ENCODE data around the gene DUOX1. TPM values are rescaled to one million over a fixed set of nuclear protein-coding genes. Genes with fewer than 3 reads are reported as not detected.

The DUOX1 gene
- total RNA-seq, 1 donor from 2014 or later = 0.11 TPM

GRCh38 chr15:45187894-45188830 lies 58.4 kb downstream of the DUOX1 start, which contains the start of gene SHF:
TSS of gene SHF (minus strand) at chr15:45187966. CDS start at chr15:45187951, 15 bp downstream.
- ATAC-seq (ENCODE audit: low read depth) = peak; percentile 78
- intact Hi-C loops (cut with micrococcal nuclease) = loop anchor here (1.0 kb wide), 2 partner anchors 10 to 21 kb away; no protein-coding TSS in a partner anchor
- POLR2A ChIA-PET = interaction anchor here (0.6 to 2.9 kb wide), 8 partner anchors 8 to 267 kb away, joined by 3 to 48 read pairs (median 5); a partner anchor contains a TSS

DNA sequence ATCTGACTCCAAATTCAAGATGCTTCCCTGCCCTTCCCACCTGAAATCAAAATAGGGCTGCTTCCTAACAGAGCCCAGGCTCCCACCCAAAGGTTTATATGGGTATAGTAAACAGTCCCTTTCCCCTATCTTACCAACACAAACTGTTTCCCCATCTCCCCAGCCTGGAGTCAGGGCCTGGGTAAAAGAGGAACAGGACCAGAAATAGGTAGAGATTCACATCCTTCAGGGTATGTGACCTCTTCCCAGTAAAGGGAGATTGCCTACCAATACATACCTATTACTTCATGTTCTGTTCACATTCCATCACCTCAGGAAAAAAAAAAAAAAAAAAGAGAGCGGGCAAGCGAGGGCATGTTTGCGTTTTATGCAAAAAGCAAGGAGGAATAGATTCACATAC lies 67.7 kb downstream of the DUOX1 start:
- Mint-ChIP-seq H3K27me3 (no peaks in the 10 kb centered on the region), H3K4me1 (peaks cover 9% of the 10 kb centered on the region), H3K36me3 (ENCODE audit: low read depth) (peaks cover 13% of the 10 kb centered on the region), H3K27ac (peak overlapping the region; percentile 53), H3K4me3 (peak overlapping the region; percentile 70), H3K9me3 (no peaks in the 10 kb centered on the region)
- TF ChIP-seq, protein P1, sequence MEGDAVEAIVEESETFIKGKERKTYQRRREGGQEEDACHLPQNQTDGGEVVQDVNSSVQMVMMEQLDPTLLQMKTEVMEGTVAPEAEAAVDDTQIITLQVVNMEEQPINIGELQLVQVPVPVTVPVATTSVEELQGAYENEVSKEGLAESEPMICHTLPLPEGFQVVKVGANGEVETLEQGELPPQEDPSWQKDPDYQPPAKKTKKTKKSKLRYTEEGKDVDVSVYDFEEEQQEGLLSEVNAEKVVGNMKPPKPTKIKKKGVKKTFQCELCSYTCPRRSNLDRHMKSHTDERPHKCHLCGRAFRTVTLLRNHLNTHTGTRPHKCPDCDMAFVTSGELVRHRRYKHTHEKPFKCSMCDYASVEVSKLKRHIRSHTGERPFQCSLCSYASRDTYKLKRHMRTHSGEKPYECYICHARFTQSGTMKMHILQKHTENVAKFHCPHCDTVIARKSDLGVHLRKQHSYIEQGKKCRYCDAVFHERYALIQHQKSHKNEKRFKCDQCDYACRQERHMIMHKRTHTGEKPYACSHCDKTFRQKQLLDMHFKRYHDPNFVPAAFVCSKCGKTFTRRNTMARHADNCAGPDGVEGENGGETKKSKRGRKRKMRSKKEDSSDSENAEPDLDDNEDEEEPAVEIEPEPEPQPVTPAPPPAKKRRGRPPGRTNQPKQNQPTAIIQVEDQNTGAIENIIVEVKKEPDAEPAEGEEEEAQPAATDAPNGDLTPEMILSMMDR (IDR thresholded peaks at IDR 0.05) = no peak
- ATAC-seq (ENCODE audit: low read depth) (no peak), DNase-seq (no peak)
- ChIA-PET POLR2A (interaction anchor here (0.7 to 3.8 kb wide), 8 partner anchors 8 to 469 kb away, joined by 4 to 24 read pairs (median 8); partner anchors contain the start of gene SHF), CTCF (interaction anchor here (0.9 to 1.4 kb wide), 8 partner anchors 10 to 202 kb away, joined by 3 to 9 read pairs (median 4); partner anchors contain the start of gene SHF)
- intact Hi-C loops (cut with micrococcal nuclease) = loop anchor here (5.0 kb wide), 1 partner anchor 150 kb away; no protein-coding TSS in a partner anchor

More at GRCh38 chr15:45187894-45188830, 58.4 kb downstream of the DUOX1 start, which contains the start of gene SHF:
- TF ChIP-seq, protein P1 (IDR thresholded peaks at IDR 0.05) = no peak
- Mint-ChIP-seq H3K4me3 (peak within 1 kb of the TSS; percentile 89), H3K9me3 (no peaks in the 10 kb centered on the region), H3K27me3 (peaks cover 2% of the 10 kb centered on the region), H3K4me1 (peaks cover 15% of the 10 kb centered on the region), H3K27ac (peak within 1 kb of the TSS; percentile 82), H3K36me3 (ENCODE audit: low read depth) (peaks cover 5% of the 10 kb centered on the region)
- CTCF ChIA-PET = interaction anchor here (1.0 to 1.3 kb wide), 3 partner anchors 10 to 25 kb away, joined by 3 to 6 read pairs (median 4); no protein-coding TSS in a partner anchor
- peak; percentile 55 for DNase-seq

GRCh38 chr15:45198337-45199135 lies 68.7 kb downstream of the DUOX1 start:
- Mint-ChIP-seq H3K4me1 (peaks cover 10% of the 10 kb centered on the region), H3K36me3 (ENCODE audit: low read depth) (peaks cover 13% of the 10 kb centered on the region), H3K27ac (no peak overlapping the region), H3K9me3 (no peaks in the 10 kb centered on the region), H3K4me3 (no peak overlapping the region), H3K27me3 (no peaks in the 10 kb centered on the region)
- peak; percentile 88 for DNase-seq
- ATAC-seq (ENCODE audit: low read depth) = peak; percentile 66
- TF ChIP-seq, protein P1 (IDR thresholded peaks at IDR 0.05) = no peak
- intact Hi-C loops (cut with micrococcal nuclease) = loop anchor here (1.0 to 5.0 kb wide), 6 partner anchors 10 to 771 kb away; partner anchors contain the start of genes CTDSPL2 and SQOR
- CTCF ChIA-PET = interaction anchor here (0.9 to 1.4 kb wide), 10 partner anchors 11 to 201 kb away, joined by 3 to 9 read pairs (median 4); partner anchors contain the start of gene SHF
- POLR2A ChIA-PET = interaction anchor here (0.7 to 4.7 kb wide), 13 partner anchors 8 to 470 kb away, joined by 3 to 53 read pairs (median 12); partner anchors contain the start of genes BLOC1S6 and SHF

DNA sequence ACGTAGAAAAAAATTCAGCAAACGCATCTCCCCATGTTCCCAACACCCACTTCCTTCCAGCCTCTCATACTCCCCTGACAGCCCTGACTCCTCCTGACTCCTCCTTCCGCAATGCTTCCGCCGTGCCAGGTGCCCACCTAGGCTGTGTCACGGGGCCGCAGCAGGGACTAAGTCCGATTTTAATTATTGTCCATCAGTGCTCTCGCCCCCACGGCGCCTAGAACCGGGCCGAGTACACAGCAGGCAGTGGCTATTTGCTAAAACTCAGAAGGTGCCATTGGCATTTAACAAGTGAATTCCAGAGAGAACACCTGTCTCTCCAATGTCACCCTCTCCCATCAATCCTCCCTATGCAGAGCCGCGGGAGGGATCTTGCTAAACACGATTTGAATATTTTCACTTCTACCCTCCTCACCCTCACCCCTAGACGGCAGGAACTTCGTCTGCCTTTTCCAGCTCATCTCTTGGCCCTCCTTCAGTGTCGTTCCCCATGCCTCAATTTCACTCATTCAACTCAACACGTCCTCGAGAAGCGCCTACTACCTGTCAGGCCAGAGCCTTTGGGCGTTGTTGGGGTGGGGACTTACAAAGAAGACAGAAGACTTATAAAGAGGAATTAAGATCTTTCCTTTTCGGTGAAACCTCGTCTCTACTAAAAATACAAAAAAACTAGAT lies 69.5 kb downstream of the DUOX1 start:
- Mint-ChIP-seq H3K9me3 (no peaks in the 10 kb centered on the region), H3K4me3 (no peak overlapping the region), H3K4me1 (peaks cover 10% of the 10 kb centered on the region), H3K36me3 (ENCODE audit: low read depth) (peaks cover 13% of the 10 kb centered on the region), H3K27me3 (no peaks in the 10 kb centered on the region), H3K27ac (no peak overlapping the region)
- intact Hi-C loops (cut with micrococcal nuclease) = loop anchor here (2.0 to 5.0 kb wide), 3 partner anchors 80 to 436 kb away; partner anchors contain the start of gene SQOR
- peak; percentile 42 for DNase-seq
- ATAC-seq (ENCODE audit: low read depth) = peak; percentile 16
- TF ChIP-seq, protein P1 (IDR thresholded peaks at IDR 0.05) = no peak
- POLR2A ChIA-PET = interaction anchor here (0.7 to 4.7 kb wide), 11 partner anchors 9 to 388 kb away, joined by 3 to 53 read pairs (median 19); partner anchors contain the start of genes BLOC1S6 and SHF
- CTCF ChIA-PET = interaction anchor here (0.8 to 1.2 kb wide), 4 partner anchors 10 to 77 kb away, joined by 3 to 9 read pairs (median 4); no protein-coding TSS in a partner anchor
